ENCODE measurements around the gene SIRT2. TPM values are rescaled to one million over a fixed set of nuclear protein-coding genes. Genes with fewer than 3 reads are reported as not detected.

The SIRT2 gene
- total RNA-seq, 1 donor from 2014 or later, result 10.9 TPM

DNA sequence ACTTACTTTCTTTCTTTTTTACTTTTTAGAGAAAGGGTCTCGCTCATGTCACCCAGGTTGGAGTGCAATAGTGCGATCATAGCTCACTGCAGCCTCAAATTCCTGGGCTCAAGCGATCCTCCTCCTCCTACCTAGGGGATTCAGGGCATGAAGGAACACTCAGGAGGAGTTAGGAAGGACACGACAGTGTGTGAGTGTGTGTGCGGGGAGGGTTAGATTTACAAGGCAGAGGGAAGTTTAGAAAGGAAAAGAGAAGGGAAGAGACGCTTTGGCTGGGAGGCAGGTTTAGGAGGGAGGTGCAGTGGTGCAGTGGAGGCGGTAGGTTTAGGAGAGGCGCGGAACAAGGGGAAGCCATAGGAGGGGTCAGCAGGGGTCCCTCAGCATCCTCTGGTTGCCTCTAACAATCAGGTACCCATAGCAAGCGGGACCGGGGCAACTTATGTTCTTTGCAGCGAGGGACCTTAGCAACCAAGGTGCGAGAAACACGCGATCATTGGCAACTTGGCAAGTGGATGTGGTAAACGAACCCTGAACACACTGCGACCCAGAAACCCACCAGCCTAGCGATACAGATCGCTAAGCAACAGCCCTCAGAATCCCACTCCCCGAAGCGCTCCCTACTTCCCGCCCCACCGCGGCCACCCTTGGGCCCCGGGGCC, 501 bp downstream of the SIRT2 start:
- peak; percentile 31 for DNase-seq (ENCODE audit: low spot score)
- TF ChIP-seq CTCF (IDR thresholded peaks at IDR 0.05) (no peak), EZH2phosphoT487 (IDR thresholded peaks at IDR 0.05) (no peak), EZH2 (IDR thresholded peaks at IDR 0.05) (no peak)
- Mint-ChIP-seq H3K27ac (peak overlapping the region; percentile 14), H3K4me1 (peaks cover 11% of the 10 kb centered on the region), H3K36me3 (peaks cover 2% of the 10 kb centered on the region), H3K4me3 (peak overlapping the region; percentile 98), H3K9me3 (no peaks in the 10 kb centered on the region), H3K27me3 (ENCODE audit: insufficient read depth, low read depth) (peaks cover 7% of the 10 kb centered on the region)
- Histone ChIP-seq H3K4me2 (peak overlapping the region; percentile 86), H3K79me2 (ENCODE audit: low read depth) (peaks cover 16% of the 10 kb centered on the region), H3K27ac (no peak overlapping the region), H3K4me3 (peak overlapping the region; percentile 60), H3F3A (ENCODE audit: low read depth) (peaks cover 11% of the 10 kb centered on the region), H3K9ac (no peak overlapping the region), H3K4me1 (peaks cover 11% of the 10 kb centered on the region), H3K36me3 (no peaks in the 10 kb centered on the region), H2AFZ (replicated peaks) (peak overlapping the region; percentile 86), H3K9me3 (ENCODE audit: low read depth) (no peaks in the 10 kb centered on the region), H3K27me3 (peaks cover 11% of the 10 kb centered on the region), H4K20me1 (ENCODE audit: low read depth) (no peaks in the 10 kb centered on the region)

- no peak for DNase-seq (ENCODE audit: low spot score)
- H3K9me3 ChIP-seq (ENCODE audit: low read depth), result no peaks in the 10 kb centered on the region
- H3F3A ChIP-seq (ENCODE audit: low read depth), result peaks cover 7% of the 10 kb centered on the region
- Mint-ChIP-seq H3K4me3 (no peak overlapping the region), H3K36me3 (no peaks in the 10 kb centered on the region), H3K9me3 (no peaks in the 10 kb centered on the region), H3K4me1 (peaks cover 11% of the 10 kb centered on the region), H3K27me3 (ENCODE audit: insufficient read depth, low read depth) (peaks cover 7% of the 10 kb centered on the region), H3K27ac (no peak overlapping the region)
- peaks cover 11% of the 10 kb centered on the region for H3K27me3 ChIP-seq
- no peak overlapping the region for H3K4me2 ChIP-seq
- no peak overlapping the region for H3K27ac ChIP-seq
- H3K79me2 ChIP-seq (ENCODE audit: low read depth), result no peaks in the 10 kb centered on the region
- H2AFZ ChIP-seq (replicated peaks), result no peak overlapping the region
- no peaks in the 10 kb centered on the region for H4K20me1 ChIP-seq (ENCODE audit: low read depth)
- no peak overlapping the region for H3K4me3 ChIP-seq
- H3K4me1 ChIP-seq, result peaks cover 4% of the 10 kb centered on the region
- no peaks in the 10 kb centered on the region for H3K36me3 ChIP-seq
- TF ChIP-seq CTCF (IDR thresholded peaks at IDR 0.05) (no peak), EZH2phosphoT487 (IDR thresholded peaks at IDR 0.05) (no peak), EZH2 (IDR thresholded peaks at IDR 0.05) (no peak)
- no peak overlapping the region for H3K9ac ChIP-seq
These were observed 4.5 kb downstream of the SIRT2 start for GRCh38 chr19:38894968-38895367.

DNA sequence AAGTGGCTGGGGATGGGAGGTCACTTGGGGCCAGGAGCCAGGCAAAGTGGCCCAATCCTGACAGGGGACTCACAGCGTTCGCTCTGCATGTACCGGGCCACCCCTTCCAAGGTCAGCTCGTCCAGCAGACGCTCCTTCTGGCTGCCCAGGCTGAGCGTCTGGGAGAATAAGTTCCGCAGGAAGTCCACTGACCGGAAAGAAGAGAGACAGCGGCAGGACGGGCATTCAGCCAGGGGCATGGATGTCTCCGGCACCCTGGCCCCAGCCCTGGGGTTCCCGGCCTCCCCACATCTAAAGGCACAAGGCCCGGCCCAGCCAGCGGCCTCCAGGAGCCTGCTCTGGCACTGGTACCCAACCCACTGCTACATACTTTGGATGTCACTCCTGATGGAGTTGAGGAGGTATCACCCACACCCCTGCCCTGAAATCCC, 6.1 kb downstream of the SIRT2 start:
- no peaks in the 10 kb centered on the region for H4K20me1 ChIP-seq (ENCODE audit: low read depth)
- TF ChIP-seq CTCF (IDR thresholded peaks at IDR 0.05) (no peak), EZH2phosphoT487 (IDR thresholded peaks at IDR 0.05) (no peak), EZH2 (IDR thresholded peaks at IDR 0.05) (no peak)
- no peaks in the 10 kb centered on the region for H3K9me3 ChIP-seq (ENCODE audit: low read depth)
- H3K27me3 Mint-ChIP-seq (ENCODE audit: insufficient read depth, low read depth), result peaks cover 3% of the 10 kb centered on the region
- no peak overlapping the region for H3K4me2 ChIP-seq
- no peaks in the 10 kb centered on the region for H3K9me3 Mint-ChIP-seq
- H3K4me1 Mint-ChIP-seq, result peaks cover 4% of the 10 kb centered on the region
- H2AFZ ChIP-seq (replicated peaks), result no peak overlapping the region
- no peaks in the 10 kb centered on the region for H3K79me2 ChIP-seq (ENCODE audit: low read depth)
- DNase-seq (ENCODE audit: low spot score), result no peak
- peaks cover 3% of the 10 kb centered on the region for H3K27me3 ChIP-seq
- no peaks in the 10 kb centered on the region for H3F3A ChIP-seq (ENCODE audit: low read depth)
- no peak overlapping the region for H3K27ac Mint-ChIP-seq
- H3K36me3 ChIP-seq, result no peaks in the 10 kb centered on the region
- no peak overlapping the region for H3K9ac ChIP-seq
- H3K4me3 Mint-ChIP-seq, result no peak overlapping the region
- H3K4me1 ChIP-seq, result no peaks in the 10 kb centered on the region
- H3K4me3 ChIP-seq, result no peak overlapping the region
- H3K36me3 Mint-ChIP-seq, result no peaks in the 10 kb centered on the region
- no peak overlapping the region for H3K27ac ChIP-seq

All from neural progenitor cell (in vitro differentiated cells).